Cardiac septum (tissue), 1 donor: ENCODE data around the gene PIPOX. TPM values are rescaled to one million over a fixed set of nuclear protein-coding genes. Genes with fewer than 3 reads are reported as not detected.

Experiments
- DNase-seq: peaks from one replicate; pipeline ENCODE4 v3.0.0-alpha.2; 2020; ENCODE audit warnings: low spot score
- intact Hi-C: fragments of 100-400 bp; cut with DNase I; formaldehyde crosslinking; loops from one replicate; pipeline ENCODE4 v1.14.0; 2022
- total RNA-seq: library from RNA; stranded (reverse); fragmentation: NEBNext Ultra II Directional; extraction: Animal tissue kit (Norgen Biotek cat#: 25700); gene quantifications from one replicate; pipeline ENCODE4 v1.2.1, GENCODE V29; 2021
- donor health status: DM: no; HTN: no; CAD: no.

The PIPOX gene
- total RNA-seq, 1 donor from 2014 or later = 0.57 TPM

DNA sequence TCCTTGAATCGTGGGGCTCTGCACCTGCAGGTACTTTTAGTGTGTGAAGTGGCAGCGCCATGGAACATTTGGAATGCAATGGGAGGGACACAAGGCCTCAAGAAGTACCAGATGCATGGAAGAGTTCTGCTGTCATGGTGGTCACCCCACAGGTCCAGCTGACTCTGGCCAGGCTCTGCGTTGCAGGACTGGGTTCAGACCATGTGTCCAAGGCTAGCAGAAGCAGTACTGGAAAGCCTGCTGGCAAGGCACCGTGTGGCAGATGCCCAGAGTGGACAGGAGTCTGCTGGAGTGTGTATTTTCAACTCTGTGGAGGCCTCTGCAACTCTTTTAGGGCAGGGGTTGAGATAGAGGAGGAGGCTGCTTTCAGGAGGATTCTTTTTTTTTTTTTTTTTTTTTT, 2.1 kb downstream of the PIPOX start:
- no peak for DNase-seq
- intact Hi-C loops = no loop called here

DNA sequence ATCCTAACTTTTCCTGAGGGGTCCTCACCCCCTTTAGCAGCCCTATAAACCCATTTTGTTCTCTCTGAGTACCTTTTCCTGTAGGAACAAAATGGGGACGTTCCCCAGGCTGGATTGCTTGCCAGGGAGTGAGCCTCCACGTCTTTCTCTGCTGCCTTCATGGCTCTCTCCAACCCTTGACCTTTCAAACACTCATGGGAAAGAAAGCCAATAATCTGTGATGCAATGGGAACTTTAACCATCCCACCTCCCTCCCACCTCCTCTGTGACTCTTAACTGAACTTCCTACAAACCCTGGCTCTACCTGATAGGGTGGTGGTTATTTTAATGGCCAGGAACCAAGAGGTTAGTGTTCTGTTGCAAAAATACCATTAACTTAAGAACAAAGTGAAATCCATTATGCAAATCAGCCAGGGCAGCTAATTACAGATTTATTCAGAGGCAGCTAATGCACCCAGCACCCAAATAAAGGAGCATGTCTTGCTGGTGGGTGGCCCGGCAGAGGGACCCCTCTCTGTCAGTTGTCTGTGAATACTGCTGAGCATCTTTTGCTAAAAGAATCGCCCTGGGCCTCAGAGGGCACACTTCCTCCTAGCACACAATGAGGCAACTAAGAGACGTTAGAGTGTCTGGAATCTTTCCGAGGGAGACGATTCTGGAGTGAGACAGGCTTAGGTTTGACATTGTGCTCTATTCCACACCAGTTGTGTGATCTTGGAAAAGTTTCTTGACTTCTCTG, 3.0 kb downstream of the PIPOX start:
- no peak for DNase-seq
- intact Hi-C loops = no loop called here

DNA sequence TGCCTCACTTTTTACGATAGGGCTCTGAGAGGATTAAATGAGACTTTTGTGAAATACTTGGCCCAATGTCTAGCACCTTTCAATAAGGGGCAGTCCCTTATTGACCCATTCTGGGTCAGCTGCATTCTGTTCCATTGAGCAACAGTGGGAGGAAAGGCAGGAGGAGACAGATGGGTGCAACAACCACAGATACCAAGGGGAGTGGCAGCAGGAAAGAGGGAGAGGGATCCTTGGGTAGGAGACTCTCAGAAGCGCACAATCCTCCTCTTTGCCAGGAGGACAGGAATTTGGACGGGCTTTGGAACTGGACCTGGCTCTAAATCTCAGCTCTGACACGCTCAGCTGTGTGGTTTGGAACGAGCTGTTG, 3.5 kb downstream of the PIPOX start:
- no peak for DNase-seq
- intact Hi-C loops = no loop called here

DNA sequence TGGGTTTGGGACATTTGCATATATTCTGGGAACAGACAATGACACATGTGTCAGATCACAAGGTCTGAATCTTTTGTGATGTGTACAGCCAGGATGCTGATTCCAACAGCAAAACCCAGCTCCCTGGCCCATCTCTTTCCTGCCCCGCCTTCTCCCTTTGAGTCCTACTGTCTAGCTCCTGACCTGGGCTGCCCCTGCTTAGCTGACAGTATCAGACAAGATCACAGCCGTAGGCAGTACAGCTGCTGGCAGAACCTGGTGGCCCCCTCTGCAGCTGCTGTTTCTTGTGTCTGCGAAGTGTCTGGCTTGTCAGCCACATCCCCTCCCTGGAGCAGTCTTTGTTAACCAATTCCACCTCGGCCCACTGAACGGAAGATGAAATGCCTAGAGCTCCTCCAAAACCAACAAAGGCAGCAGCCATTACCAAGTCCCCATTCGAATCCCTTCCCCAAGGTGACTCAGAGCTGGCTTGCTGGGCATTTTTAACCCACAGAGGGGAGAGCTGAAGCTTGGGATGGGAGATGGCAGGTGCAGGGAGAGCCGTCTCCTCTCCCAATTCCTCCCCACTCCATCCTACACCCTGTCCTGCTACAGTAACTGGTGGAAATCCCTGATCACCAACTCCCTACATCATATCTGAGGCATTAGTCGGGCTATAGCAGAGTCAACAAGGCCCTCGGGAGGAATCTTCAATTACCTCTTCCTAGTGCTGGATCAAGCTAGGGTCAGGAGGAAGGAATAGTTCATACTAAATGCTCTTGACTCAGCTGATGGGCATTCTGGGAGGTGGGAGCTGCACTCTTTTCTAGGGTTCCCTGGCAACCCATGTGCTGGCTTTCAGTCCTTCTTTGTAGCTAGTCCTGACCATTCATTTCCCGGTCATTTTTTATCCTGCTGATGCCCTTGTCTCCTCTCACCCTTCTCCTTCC, 5.8 kb downstream of the PIPOX start:
- DNase-seq = no peak
- intact Hi-C loops = no loop called here

DNA sequence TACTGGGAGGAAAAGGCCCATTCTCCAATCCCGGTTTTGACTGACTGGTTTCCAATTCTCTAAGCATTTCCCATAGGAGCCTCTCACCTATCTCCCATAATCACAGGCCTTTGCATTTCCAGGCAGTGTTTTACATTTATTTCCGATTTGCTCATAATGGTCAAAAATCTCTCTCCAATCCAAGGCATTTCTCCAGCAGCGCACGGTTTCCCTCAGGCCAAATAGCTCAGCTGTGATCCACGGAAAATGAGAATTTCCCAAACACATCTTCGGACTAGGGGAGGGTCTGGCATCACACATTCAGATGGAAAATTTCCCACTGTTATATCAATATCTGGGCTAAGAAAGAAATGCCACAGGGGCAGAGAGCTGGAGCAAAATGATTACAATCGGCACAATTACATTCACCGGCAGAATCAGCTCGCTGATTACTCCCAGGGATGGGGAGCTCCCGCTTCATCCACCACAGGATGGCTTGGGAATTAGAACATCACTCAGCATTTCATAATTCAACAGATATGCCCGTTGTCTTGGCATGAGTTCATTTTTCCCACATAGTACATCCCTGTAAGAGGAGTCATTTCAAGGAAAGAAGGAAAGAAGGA, 6.7 kb downstream of the PIPOX start:
- intact Hi-C loops = no loop called here
- DNase-seq = no peak

DNA sequence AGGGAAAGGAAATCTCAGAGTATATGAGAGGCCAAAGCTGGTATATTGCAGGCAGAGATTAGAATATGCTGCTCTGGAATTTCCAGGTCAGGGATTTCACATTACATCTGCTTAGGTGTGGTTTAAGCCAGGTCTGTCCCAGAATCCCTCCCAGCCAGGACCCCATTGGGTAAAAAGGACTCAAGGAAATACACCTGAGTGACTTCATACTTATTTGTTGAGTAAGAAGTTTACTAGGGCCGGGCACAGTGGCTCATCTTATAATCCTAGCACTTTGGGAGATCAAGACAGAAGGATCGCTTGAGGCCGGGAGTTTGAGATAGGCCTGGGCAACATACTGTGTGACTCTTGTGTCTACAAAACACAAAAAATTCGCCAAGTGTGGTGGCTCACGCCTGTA, 7.2 kb downstream of the PIPOX start:
- no peak for DNase-seq
- intact Hi-C loops = no loop called here

DNA sequence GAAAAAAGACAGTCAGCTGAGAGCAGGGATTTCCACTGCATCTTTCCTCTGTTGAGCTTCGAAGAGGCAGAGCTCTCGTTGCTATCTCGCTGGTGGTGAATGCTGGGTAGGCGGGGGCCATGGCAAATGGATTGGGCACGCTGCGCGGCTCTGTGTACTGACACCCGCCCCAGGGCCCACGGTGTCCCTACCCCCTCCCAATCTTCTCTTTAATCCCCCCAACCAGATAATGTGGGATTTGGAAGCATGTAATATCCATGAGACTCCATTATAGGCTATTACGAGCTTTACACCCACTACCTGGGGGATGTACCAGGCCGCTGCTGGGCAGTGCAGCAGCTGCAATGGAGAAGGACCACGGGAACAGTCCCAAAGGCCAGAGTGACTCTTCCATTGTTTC, 8.3 kb downstream of the PIPOX start:
- DNase-seq = no peak
- intact Hi-C loops = no loop called here

DNA sequence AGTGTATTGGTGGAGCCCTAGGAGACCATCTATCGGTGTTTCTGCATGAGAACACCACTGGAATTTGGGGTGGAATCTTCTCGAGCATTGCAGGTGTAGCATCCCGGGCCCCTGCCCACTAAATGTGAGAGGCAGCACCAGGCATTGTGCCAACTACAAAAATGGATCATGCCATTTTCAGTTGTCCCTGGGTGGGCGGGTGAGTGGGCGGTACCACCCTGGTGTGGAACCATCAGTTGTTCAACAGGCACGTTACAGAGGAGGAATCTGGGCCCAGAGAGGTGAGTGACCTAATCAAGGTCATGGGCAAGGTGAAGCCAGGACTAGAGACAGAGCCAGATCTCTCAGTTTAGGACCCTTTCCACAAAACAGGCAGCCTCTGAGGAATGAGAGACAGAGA, 8.8 kb downstream of the PIPOX start:
- DNase-seq = no peak
- intact Hi-C loops = no loop called here

DNA sequence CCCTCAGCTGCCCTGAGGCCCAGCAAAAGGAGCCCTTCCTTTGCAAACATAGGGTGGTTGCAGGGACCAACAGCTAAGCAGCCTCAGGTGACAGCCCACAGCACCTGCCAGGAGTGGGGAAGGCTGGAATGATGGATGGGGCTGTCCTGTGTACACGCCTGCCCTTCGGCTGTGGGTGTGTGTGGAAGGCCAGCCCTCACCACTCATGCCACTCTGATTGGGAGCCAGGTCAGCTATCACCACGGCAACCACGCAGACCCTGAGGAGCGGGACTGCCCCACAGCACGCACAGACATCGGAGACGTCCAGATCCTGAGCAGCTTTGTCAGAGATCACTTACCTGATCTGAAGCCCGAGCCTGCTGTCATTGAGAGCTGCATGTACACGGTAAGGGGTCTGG, 11.9 kb downstream of the PIPOX start:
- DNase-seq = no peak
- intact Hi-C loops = no loop called here

DNA sequence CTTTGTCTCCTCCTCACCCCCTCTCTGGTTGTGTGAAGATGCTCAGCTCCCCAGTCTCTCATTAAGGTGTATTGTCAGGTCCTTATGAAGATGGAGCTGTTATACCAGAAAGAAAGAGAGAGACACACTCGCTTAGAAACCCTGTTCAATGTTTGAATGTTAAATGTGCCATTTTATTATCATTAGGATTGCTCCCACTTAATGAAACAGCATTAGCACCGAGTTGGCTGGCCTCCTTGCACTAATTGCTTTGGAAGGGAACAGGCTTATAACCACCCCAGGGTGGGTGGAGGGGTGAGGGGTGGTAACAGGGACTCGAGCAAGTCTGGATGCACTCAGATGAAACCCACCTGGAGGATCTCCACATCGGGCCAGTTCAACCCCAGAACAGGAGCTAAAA, 14.4 kb downstream of the PIPOX start:
- intact Hi-C loops = no loop called here
- DNase-seq = no peak

DNA sequence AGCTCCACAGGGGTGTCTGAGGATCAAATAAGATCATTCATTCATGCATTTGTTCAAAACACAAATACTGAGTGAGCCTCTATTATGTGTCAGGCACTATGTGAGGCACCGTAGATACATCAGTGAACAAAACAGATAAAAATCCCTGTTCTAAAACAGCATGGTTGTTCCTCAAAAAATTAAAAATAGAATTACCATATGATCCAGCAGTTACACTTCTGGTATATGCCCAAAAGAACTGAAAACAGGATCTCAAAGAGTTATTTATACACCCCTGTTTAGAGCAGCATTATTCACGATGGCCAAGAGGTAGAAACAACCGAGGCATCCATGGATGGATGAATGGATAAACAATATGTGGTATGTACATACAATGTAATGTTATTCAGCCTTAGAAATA, 15.4 kb downstream of the PIPOX start:
- no peak for DNase-seq

DNA sequence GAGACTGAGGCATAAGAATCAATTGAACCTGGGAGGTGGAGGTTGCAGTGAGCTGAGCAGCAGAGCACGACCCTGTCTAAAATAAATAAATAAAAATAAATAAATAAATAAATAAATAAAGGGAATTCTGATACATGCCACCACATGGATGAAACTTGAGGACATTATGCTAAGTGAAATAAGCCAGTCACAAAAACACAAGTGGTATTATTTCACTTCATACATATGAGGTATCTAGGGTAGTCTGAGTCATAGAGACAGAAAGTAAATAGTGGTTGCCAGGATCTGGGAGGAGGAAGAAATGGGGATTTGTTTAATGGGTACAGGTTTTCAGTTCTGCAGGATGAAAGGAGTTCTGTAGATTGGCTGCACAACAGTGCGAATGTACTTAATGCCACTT, 16.3 kb downstream of the PIPOX start:
- DNase-seq = no peak
- intact Hi-C loops = no loop called here

More for the DNA sequence above, 15.4 kb downstream of the PIPOX start:
- intact Hi-C loops = no loop called here

DNA sequence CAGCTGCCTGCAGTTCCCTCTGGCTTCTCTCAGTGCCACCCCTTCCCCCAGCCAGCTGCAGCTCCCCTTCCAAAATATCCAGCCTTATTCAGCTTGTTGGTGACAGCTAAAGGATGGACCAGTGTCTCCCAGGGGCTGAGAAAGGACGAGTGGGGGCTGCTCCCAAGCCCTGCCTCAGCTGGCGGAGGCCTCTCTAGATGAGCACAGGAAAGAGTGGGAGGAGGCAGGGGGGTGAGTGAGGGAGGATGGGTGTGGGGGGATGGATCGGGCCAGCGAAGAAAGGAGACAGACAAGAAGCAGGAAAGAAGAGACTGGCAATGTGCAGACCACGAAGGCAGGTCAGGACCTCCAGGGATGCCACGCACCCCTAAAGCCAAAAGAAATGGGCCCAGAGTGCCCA, 17.5 kb downstream of the PIPOX start:
- intact Hi-C loops = no loop called here
- DNase-seq = no peak

DNA sequence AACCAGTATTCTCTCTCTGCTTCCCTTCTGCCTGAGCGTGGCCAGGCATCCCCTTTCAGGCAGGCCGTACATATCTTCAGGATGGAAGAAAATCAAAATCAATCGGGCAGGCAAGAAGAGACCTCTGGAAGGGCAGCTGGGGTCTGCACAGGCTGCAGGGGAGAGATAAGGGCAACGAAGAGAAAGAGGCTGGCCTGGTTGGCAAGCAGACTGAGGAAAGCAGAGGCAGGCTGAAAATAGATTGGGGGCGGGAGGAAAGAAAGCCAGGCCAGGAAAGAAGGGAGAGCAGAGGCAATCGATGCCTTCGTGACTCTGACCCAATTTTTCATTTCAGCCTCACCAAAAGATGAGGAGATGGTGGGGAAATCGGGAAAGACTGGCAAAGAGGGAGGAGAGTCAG, 18.1 kb downstream of the PIPOX start:
- intact Hi-C loops = no loop called here
- DNase-seq = no peak

DNA sequence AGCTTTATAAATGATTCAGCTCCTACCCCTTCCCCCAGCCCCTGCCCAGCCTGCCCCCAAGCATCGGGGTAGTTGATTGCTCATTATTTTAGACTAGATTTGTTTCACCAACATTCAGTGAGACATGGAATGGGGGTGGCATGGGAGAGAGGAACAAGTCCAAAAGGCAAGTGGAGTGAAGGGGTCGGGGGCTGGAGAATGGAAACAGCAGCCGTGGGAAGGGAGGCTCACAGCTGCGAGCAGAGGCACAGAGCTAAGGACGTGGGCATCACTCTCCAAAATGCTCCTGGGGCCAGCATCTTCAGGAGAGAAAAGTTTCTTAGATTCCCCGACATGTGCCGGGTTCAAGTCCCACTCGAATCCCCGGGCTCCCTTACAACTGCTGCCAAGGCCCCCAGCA, 19.3 kb downstream of the PIPOX start:
- intact Hi-C loops = no loop called here
- no peak for DNase-seq

DNA sequence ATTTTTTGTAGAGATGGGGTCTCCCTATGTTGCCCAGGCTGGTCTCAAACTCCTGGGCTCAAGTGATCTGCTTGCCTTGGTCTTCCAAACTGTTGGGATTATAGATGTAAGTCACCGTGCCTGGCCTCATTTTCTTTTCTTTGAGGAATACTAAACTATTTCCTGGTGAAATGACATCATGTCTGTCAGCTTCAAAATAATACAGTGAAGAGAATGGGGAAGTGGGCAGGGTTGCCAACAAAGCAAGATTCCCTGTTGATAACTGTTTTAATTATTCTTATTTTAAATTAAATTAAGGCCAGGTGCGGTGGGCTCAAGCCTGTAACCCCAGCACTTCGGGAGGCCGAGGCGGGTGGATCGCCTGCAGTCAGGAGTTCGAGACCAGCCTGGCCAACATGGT, 21.1 kb downstream of the PIPOX start:
- intact Hi-C loops = no loop called here
- DNase-seq = no peak

DNA sequence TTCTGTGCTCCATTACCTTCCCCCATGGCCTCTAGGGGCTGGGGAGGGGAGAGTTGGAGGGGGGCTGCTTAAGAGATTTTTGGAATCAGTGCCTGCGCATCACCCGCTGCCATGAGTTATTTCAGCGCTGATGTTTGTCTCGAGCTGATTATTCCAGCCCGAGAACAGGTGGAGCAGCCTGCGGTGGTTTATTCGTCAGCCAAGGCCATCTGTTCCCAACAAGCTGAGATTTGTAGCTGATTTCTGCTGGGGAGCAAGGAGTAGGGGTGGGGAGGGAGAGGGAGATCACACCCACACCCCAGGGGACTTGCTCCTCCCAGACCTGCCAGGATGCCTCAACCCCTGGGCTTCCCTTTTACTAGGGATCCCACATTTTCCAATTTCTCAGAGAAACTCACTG, 23.1 kb downstream of the PIPOX start:
- intact Hi-C loops = no loop called here

DNA sequence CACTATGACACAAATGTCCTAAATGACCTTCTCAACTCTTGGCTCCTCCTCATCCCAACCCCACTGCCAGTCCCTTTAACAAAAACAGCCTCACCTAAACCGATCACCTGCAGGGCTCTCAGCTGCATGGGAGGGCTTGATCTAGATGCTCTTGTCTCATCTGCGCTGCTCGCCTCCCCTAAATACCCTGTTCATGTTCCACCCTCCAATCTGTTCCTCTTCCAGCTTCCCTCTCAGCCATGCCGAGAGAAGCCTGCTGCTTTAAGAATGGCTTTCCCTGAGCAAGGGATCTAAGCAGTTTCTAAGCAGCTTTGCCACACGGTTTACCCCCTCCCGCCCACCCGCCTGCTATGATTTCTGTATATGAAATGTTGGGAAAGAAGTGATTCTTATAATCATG, 23.7 kb downstream of the PIPOX start:
- no peak for DNase-seq
- intact Hi-C loops = no loop called here

More for the DNA sequence above, 23.1 kb downstream of the PIPOX start:
- no peak for DNase-seq

DNA sequence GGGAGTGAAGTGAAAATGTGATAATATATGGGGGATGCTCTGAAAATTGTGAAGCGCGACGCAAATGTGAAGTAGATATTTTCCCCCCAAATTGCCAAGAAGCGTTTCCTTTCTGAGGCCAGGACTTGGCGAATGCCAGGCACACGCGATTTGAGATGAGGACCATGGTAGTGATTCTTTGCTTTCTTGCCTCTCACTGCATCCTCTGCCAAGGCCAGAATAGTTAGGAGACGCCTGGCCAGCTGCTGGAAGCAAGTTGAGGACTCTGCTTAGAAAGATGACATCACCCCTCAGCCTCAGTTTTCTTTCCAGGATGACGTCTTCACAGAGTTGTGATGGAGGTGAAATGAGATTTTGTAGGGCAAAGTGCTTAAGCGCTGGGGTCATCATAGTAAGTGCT, 25.9 kb downstream of the PIPOX start:
- intact Hi-C loops = no loop called here
- DNase-seq = no peak

DNA sequence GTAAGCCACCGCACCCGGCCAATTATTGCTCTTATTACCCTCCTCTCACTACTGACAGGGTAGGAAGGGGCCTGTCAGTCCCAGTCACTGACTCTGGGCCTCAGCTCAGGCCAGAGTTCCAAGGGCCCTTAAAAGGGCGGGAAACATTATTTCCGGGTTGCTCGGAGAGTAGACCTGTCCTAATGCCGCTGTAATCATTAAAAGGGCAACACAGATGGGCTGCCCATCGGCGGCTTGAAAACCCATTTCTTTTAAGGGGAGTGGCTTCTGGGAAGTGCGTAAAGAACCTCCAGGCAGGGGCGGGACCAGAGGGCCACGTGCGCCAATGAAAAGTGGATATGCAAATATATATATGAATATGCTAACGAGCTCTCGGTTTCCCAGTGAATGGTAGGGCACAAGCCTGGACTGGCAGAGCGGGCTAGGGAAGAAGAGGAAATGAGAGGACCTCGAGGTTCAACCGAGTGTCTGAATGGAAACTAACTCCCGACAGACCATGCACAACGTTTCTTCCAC, 26.6 kb downstream of the PIPOX start:
- no peak for DNase-seq
- intact Hi-C loops = no loop called here

DNA sequence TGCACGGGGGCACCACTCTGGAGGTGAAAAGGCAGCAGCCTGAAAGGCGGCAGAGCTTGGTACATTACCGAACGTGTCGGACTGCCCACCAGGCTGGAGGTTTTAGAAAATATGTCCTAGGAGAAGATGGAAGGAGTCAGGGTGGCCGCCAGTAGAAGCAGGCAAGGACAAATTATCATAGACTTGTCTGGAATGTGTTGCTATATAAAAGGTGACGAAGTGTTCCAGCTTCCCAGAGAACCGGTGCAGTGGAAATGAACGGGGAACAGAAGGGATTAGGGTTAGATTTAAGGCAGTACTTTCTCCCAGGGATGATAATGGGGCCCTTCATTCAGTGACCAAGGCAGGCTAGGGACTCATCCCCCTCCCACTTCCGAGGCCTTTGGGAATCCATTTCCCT, 27.4 kb downstream of the PIPOX start:
- intact Hi-C loops = no loop called here
- DNase-seq = no peak
